GM12878 (cell line): ENCODE data around the gene FGFR2. TPM values are rescaled to one million over a fixed set of nuclear protein-coding genes. Genes with fewer than 3 reads are reported as not detected.

ENCODE experiments used
- ATAC-seq: fragments of 200-7000 bp; cut with Tn5 transposase; 3 replicates; pipeline ENCODE4 v1.9.1; 2020; ENCODE audit warnings: mild to moderate bottlenecking, moderate library complexity
- BruUV-seq: library from RNA; stranded (reverse); fragments of 400-500 nt; replicated peaks from 2 replicates; lab custom pipeline; 2021; lab: Mats Ljungman, UMichigan
- CTCF ChIA-PET: fragments of 300-600 bp; sonication (Branson Sonifier 250); formaldehyde crosslinking; extraction: SDS; loops from one replicate; lab custom pipeline; 2021; ENCODE audit warnings: inconsistent platforms; lab: Yijun Ruan, JAX
- POLR2A ChIA-PET: fragments of 350-600 bp; formaldehyde crosslinking; extraction: SDS; loops from one replicate; lab custom pipeline; 2021; ENCODE audit warnings: inconsistent platforms; lab: Charles Lee
- RAD21 ChIA-PET: fragments of 300-600 bp; sonication (Branson Sonifier 250); formaldehyde crosslinking; loops from one replicate; lab custom pipeline; 2023; ENCODE audit warnings: antibody characterized with exemption; ENCODE audit not compliant: unreplicated experiment; lab: Charles Lee
- SMC1A ChIA-PET: fragments of 300-600 bp; sonication (Branson Sonifier 250); formaldehyde crosslinking; loops from one replicate; lab custom pipeline; 2023; ENCODE audit not compliant: unreplicated experiment, uncharacterized antibody; lab: Charles Lee
- DNase-seq: peaks from one replicate; pipeline ENCODE4 v3.0.0-alpha.2; 2011; ENCODE audit warnings: low read depth, low spot score
- FAIRE-seq: peaks from 3 replicates; lab custom pipeline; 2011; peaks lifted over from hg19 to GRCh38; lab: Jason Lieb, UNC
- H2AFZ ChIP-seq: 2 replicates; pipeline ENCODE4 v1.6.0; 2011; ENCODE audit warnings: low read depth, low read length, control low read depth; ENCODE audit not compliant: control insufficient read depth
- H3K27ac ChIP-seq: 2 replicates; pipeline ENCODE4 v1.5.1; 2011; ENCODE audit warnings: control low read depth; ENCODE audit not compliant: control insufficient read depth, insufficient read depth
- H3K27me3 ChIP-seq, 2 experiments: replicated peaks in 1 of 2; 2 replicates each; pipeline versions ENCODE4 v1.6.0 to v1.6.1; 2011; ENCODE audit warnings: low read length in 1 of 2; ENCODE audit not compliant: control insufficient read depth in 2 of 2, insufficient read depth in 2 of 2
- H3K36me3 ChIP-seq, 2 experiments: 2 replicates each; pipeline ENCODE4 v1.5.1; 2011; ENCODE audit warnings: low read length in 1 of 2; ENCODE audit not compliant: control insufficient read depth in 2 of 2, insufficient read depth in 2 of 2
- H3K4me1 ChIP-seq: 2 replicates; pipeline ENCODE4 v1.6.1; 2011; ENCODE audit warnings: mild to moderate bottlenecking, low read length, moderate library complexity, mixed read lengths; ENCODE audit not compliant: control insufficient read depth, insufficient read depth
- H3K4me2 ChIP-seq: 2 replicates; pipeline ENCODE4 v1.6.0; 2011; ENCODE audit warnings: control low read depth; ENCODE audit not compliant: control insufficient read depth, insufficient read depth
- H3K4me3 ChIP-seq: fragments of 200-600 bp; sonication (generic); 2 replicates; pipeline ENCODE4 v1.5.1; 2016
- H3K79me2 ChIP-seq: 2 replicates; pipeline ENCODE4 v1.6.0; 2011; ENCODE audit warnings: low read length; ENCODE audit not compliant: control insufficient read depth, insufficient read depth
- H3K9ac ChIP-seq: 2 replicates; pipeline ENCODE4 v1.8.0; 2011; ENCODE audit warnings: low read length, control low read depth, mixed read lengths; ENCODE audit not compliant: control insufficient read depth, insufficient read depth
- H3K9me3 ChIP-seq: replicated peaks from 3 replicates; pipeline ENCODE4 v1.5.1; 2011; ENCODE audit warnings: mild to moderate bottlenecking, low read length; ENCODE audit not compliant: control insufficient read depth, insufficient read depth
- H4K20me1 ChIP-seq: 2 replicates; pipeline ENCODE4 v1.6.0; 2011; ENCODE audit not compliant: control insufficient read depth, insufficient read depth
- ASH2L ChIP-seq: fragments of 300-600, 200-600 bp; sonication (generic); IDR thresholded peaks from 2 replicates; pipeline ENCODE4 v1.6.1; 2017; ENCODE audit warnings: low read depth, mild to moderate bottlenecking, borderline replicate concordance
- CBX5 ChIP-seq: sonication (generic); IDR thresholded peaks from 2 replicates; pipeline ENCODE4 v1.6.1; 2016; ENCODE audit warnings: low read depth, moderate library complexity, mild to moderate bottlenecking, inconsistent platforms
- CUX1 ChIP-seq: IDR thresholded peaks from 2 replicates; pipeline ENCODE4 v1.6.1; 2012; ENCODE audit warnings: improper control_type of control experiment, low read depth, low read length; ENCODE audit not compliant: insufficient replicate concordance
- GATAD2B ChIP-seq: fragments of 450-650 bp; conservative IDR thresholded peaks from 2 replicates; pipeline ENCODE4 v1.6.1; 2017; ENCODE audit warnings: low read depth, mild to moderate bottlenecking, moderate library complexity
- NR2C1 ChIP-seq: fragments of 450-650 bp; IDR thresholded peaks from 2 replicates; pipeline ENCODE4 v1.6.1; 2017; ENCODE audit warnings: antibody characterized with exemption, mild to moderate bottlenecking, moderate library complexity
- SRF ChIP-seq, 2 experiments: IDR thresholded peaks; 2 replicates each; pipeline ENCODE4 v1.6.1; 2011; ENCODE audit warnings: low read depth in 2 of 2, low read length in 2 of 2, mild to moderate bottlenecking in 1 of 2, moderate library complexity in 1 of 2
- USF1 ChIP-seq: IDR thresholded peaks from 2 replicates; pipeline ENCODE4 v1.6.1; 2011; ENCODE audit warnings: borderline replicate concordance, low read depth, mild to moderate bottlenecking, moderate library complexity, mixed read lengths, low read length; ENCODE audit not compliant: insufficient read depth; ENCODE audit errors: extremely low read length
- WGBS: methylation state at CpG from one replicate; pipeline ENCODE4 v1.1.6; 2016; ENCODE audit warnings: low lambda C conversion rate; ENCODE audit not compliant: insufficient replicate concordance, insufficient coverage; ENCODE audit errors: missing lambda C conversion rate; 5-methylcytosine and 5-hydroxymethylcytosine counted together
- in situ Hi-C: fragments of 300-500 bp; cut with MboI; formaldehyde crosslinking; loops from 9 replicates; pipeline ENCODE4 v1.14.3; 2018; ENCODE audit warnings: mixed read lengths
- intact Hi-C: fragments of 100-400 bp; cut with micrococcal nuclease; formaldehyde crosslinking; loops from one replicate; pipeline ENCODE4 v1.14.2; 2022; ENCODE audit not compliant: unreplicated experiment
- polyA plus RNA-seq, 11 experiments: library from polyadenylated mRNA; depleted of rRNA in 4 of 11; unstranded in 6 of 11; stranded (reverse) in 5 of 11; fragments of >200 nt; fragmentation: Nextera tagmentation in 4 of 11; fragmentation: Illumina TruSeq in 1 of 11; extraction: Ambion mirVana in 4 of 11; extraction: Trizol in 1 of 11; gene quantifications; 1 replicate in 1 of 11; 2 replicates in 10 of 11; pipeline versions ENCODE4 v1.2.1 to v1.2.3, GENCODE V29; 2011 to 2016; ENCODE audit warnings: inconsistent platforms in 2 of 11, missing spikeins in 2 of 11, low read depth in 1 of 11
- total RNA-seq, 4 experiments: library from RNA; depleted of rRNA in 3 of 4; stranded (reverse); fragments of >200 nt in 3 of 4; fragmentation: Illumina TruSeq in 1 of 4; extraction: Trizol in 1 of 4; gene quantifications; 2 replicates each; pipeline versions ENCODE4 v1.2.1 to v1.2.3, GENCODE V29; 2013 to 2021
- TF ChIP-seq, protein P1 (sequence below): fragments of 150-350 bp; IDR thresholded peaks from 2 replicates; pipeline ENCODE4 v1.6.1; 2016; ENCODE audit warnings: low read depth, low read length

The FGFR2 gene
- total and polyA plus RNA-seq, 10 of the 15 experiments (the other 5 are each of a cell fraction or from before 2014, with no cell fraction given), result 0.04 to 0.15 TPM; not detected in 8

DNA sequence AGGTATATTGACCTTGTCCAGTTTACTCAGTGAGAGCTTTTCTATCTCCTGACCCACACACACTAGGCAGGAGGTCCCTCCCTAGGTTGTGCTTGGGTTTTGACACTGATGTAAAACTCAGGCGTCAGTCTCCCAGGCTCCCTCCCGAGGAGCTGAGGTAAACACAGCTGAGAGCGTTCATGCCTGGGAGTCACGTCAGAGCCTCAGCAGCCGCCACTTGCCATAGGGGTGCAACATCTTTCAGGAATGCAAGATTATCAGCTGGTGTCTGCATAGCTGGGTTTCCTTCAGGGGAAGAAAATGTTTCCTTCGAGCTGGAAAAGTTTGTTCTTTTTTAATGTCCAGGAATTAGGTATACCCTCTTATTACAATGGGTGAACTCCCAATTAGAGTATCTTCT is 70.6 kb downstream of the FGFR2 start:
- Histone ChIP-seq H3K4me2 (no peak overlapping the region), H3K9ac (no peak overlapping the region), H3K4me1 (no peaks in the 10 kb centered on the region), H3K79me2 (no peaks in the 10 kb centered on the region), H3K4me3 (no peak overlapping the region), H3K36me3 (no peaks in the 10 kb centered on the region), H3K27me3 (0 out of 4 replicates have a peak, but pooled peaks cover 0 to 5% of the 10 kb centered on the region in 2 experiments), H4K20me1 (no peaks in the 10 kb centered on the region), H3K27ac (no peak overlapping the region), H3K9me3 (no peaks in the 10 kb centered on the region), H2AFZ (no peak overlapping the region)
- ChIA-PET RAD21 (no interaction called here), SMC1A (interaction anchor here (1.0 kb wide), 1 partner anchor 11 kb away, joined by 3 read pairs; no protein-coding TSS in a partner anchor), POLR2A (no interaction called here), CTCF (no interaction called here)
- no TSS peak for BruUV-seq
- WGBS, result 45% methylated on average over 6 of the region's 6 CpGs
- intact Hi-C loops (no loop called here), in situ Hi-C loops (no loop called here)
- FAIRE-seq, result no peak
- TF ChIP-seq ASH2L, result no peak
- no peak for TF ChIP-seq SRF (IDR thresholded peaks at IDR 0.05; ENCODE audit: low read depth in 2 of 2, low read length in 2 of 2)
- no peak for TF ChIP-seq NR2C1
- TF ChIP-seq CUX1, result no peak
- TF ChIP-seq GATAD2B, result no peak
- TF ChIP-seq USF1, result no peak
- TF ChIP-seq CBX5, result no peak
- TF ChIP-seq, protein P1, sequence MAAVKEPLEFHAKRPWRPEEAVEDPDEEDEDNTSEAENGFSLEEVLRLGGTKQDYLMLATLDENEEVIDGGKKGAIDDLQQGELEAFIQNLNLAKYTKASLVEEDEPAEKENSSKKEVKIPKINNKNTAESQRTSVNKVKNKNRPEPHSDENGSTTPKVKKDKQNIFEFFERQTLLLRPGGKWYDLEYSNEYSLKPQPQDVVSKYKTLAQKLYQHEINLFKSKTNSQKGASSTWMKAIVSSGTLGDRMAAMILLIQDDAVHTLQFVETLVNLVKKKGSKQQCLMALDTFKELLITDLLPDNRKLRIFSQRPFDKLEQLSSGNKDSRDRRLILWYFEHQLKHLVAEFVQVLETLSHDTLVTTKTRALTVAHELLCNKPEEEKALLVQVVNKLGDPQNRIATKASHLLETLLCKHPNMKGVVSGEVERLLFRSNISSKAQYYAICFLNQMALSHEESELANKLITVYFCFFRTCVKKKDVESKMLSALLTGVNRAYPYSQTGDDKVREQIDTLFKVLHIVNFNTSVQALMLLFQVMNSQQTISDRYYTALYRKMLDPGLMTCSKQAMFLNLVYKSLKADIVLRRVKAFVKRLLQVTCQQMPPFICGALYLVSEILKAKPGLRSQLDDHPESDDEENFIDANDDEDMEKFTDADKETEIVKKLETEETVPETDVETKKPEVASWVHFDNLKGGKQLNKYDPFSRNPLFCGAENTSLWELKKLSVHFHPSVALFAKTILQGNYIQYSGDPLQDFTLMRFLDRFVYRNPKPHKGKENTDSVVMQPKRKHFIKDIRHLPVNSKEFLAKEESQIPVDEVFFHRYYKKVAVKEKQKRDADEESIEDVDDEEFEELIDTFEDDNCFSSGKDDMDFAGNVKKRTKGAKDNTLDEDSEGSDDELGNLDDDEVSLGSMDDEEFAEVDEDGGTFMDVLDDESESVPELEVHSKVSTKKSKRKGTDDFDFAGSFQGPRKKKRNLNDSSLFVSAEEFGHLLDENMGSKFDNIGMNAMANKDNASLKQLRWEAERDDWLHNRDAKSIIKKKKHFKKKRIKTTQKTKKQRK, result no peak
- ATAC-seq, result no peak
- DNase-seq, result no peak
